HG02870 (cell line): ENCODE results near the gene TBX22.
"Not testable (repeated sequence)": the region's sequence is repeated elsewhere in the genome, so short reads cannot be mapped to it uniquely, and the experiment has no call there.

Source experiments
- ATAC-seq: cut with Tn5 transposase; IDR thresholded peaks from one replicate; pipeline ENCODE4 v1.9.1; 2021; ENCODE audit warnings: mild to moderate bottlenecking, moderate library complexity; ENCODE audit not compliant: unreplicated experiment

The TBX22 gene

DNA sequence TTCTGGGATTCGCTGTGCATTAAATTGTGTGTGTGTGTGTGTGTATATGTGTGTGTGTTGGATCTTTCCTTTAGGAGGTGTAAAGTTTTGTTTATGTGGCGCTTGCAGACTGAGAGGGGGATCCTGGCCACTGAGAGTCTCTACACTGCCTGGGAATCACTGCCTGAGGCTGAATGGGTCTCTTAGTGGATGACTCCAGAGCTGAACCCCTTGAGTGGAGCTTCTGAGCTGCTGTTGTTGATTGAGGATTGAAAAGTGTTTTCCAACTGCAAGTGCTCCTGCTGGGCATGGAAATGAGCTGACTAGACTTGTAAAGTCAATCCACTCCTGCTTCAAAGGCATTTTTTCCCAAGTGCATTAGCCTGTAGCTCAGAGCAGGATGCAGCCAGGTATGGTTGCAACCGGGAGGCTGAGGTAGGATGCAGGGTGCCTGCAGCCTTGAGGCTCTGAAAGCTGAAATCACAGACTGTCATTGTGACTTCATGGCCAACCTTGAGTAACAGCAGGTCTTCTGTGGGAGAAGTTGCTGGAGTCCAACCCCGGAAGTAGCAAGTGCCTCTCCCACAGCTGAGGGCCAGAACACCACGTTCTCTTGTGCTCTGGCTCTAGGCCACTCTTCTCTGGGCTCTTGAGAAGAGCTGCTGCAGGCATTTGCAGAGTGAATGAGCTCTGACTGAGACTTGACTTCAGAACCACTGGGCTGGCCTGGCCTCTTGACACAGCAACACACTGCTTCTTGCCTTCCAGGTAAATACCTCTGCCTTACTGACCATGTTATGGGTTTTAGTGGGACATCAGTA, at the start of gene TBX22:
Gene TBX22 (plus strand): TSS at position 613 of the 800 bp plus-strand sequence. CDS start 7,517 bp downstream, outside the sequence.
- no peak for ATAC-seq

DNA sequence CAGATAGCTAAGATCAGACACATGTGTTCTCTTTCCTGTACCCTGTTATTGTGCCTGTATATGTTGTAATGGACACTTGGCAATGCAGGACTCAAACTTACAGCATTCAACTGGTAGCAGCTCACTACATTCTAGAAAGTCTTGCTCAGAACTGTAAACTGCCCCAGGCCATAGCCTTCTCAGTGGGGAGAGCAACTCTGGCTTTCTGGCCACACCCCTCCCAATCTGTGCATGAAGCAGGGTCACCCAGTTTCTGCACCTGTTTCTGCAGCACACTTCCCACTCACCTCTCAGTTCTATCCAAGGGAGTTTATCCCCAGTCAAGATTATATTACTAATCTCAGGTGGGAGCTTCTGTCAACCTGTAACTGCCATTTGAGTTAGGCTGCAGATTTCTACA, 38.9 kb upstream of the TBX22 start:
- ATAC-seq: no peak

- no peak for ATAC-seq
Observed at GRCh38 chrX:80004458-80004857, 10.1 kb upstream of the TBX22 start.

GRCh38 chrX:80011522-80011921, 3.0 kb upstream of the TBX22 start:
- no peak for ATAC-seq

GRCh38 chrX:80016182-80016581, 1.6 kb downstream of the TBX22 start:
- ATAC-seq: no peak

- no peak for ATAC-seq
Observed at GRCh38 chrX:80021621-80022020, 7.1 kb downstream of the TBX22 start.

DNA sequence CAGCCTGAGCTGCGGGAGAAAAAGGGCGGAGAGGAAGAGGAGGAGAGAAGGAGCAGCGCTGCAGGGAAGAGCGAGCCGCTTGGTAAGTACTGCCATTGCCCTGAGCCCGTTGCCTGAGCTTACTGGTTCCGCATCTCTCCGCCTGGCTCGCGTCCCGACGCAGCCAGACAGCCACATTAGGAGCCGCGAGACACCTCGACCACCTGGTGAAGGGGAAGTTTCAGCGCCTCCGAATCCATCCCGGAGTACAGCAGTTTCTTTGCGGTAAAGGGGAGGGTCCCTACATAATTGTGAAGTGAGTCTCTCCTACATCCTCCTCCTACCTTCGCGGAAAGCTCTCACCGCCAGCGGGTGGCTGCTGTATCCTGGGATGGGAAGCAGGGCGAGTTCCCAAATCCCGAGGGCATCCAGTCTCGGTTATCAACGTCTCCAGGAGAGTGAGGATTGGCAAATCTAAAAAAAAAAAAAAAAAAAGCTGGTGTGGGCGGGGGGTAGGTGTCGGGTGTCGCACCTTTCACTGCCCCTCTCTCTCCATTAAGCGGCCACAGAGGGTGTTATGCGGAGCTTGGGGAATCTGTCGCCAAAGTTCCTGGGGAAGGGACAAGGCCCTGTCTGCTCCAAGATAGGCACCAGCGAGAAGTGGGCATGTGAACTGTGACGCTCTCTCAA, 7.9 kb downstream of the TBX22 start:
- no peak for ATAC-seq

DNA sequence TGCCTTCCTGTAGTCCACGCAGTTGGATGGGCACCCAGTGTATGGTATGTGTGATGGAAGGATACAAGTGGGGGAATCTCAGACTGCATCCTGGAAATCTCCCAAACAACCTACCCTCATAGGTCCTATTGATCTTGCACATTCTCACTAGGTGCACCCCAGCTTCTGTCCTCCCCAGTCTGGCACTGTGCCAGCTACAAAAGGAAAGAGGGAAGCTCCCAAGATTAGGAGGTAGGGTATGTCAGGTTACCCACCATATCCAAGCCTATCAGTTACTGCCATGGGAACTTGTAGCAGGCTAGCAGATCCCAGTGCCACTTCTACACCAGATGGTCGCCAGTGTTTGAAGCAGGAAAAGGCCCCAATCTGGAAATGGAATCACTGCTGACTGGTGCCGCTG, 11.6 kb downstream of the TBX22 start:
- no peak for ATAC-seq

GRCh38 chrX:80066156-80066555, 51.6 kb downstream of the TBX22 start:
- ATAC-seq: not testable (repeated sequence)

DNA sequence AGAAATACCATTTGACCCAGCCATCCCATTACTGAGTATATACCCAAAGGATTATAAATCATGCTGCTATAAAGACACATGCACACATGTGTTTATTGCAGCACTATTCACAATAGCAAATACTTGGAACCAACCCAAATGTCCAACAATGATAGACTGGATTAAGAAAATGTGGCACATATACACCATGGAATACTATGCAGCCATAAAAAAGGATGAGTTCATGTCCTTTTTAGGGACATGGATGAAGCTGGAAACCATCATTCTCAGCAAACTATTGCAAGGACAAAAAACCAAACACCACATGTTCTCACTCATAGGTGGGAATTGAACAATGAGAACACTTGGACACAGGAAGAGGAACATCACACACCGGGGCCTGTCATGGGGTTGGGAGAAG, 61.1 kb downstream of the TBX22 start:
- ATAC-seq: not testable (repeated sequence)
